Uterus (tissue), 2 donors: ENCODE results near the gene TIGD2.

Experiments used
- POLR2A ChIP-seq, 2 donors: fragments of 450-650 bp; IDR thresholded peaks; one replicate each; pipeline ENCODE4 v1.6.1; 2016; ENCODE audit warnings: antibody characterized with exemption in 2 of 2, mild to moderate bottlenecking in 1 of 2, moderate library complexity in 1 of 2
- TF ChIP-seq, protein P1 (sequence below), 4 experiments: fragments of 200-600 bp in 2 of 4; fragments of 450-650 bp in 2 of 4; sonication (generic) in 2 of 4; IDR thresholded peaks; one replicate each; pipeline ENCODE4 v1.5.1; 2016 to 2019; ENCODE audit warnings: antibody characterized with exemption in 4 of 4, mild to moderate bottlenecking in 2 of 4, moderate library complexity in 1 of 4

DNA sequence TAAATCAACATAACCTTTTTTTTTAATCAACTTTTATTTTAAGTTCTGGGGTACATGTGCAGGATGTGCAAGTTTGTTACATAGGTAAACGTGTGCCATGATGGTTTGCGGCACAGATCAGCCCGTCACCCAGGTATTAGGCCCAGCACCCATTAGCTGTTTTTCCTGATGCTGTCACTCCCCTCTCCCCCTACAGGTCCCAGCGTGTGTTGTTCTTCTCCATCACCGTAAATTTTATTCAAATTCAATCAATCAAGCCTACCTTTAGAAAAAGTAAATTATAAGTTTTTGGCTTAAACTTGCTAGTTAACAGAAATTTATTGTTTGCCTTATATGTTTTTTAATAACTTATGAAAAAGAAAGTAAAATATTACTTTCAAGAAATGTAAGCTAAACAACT, 25.9 kb downstream of the TIGD2 start:
- TF ChIP-seq, protein P1, sequence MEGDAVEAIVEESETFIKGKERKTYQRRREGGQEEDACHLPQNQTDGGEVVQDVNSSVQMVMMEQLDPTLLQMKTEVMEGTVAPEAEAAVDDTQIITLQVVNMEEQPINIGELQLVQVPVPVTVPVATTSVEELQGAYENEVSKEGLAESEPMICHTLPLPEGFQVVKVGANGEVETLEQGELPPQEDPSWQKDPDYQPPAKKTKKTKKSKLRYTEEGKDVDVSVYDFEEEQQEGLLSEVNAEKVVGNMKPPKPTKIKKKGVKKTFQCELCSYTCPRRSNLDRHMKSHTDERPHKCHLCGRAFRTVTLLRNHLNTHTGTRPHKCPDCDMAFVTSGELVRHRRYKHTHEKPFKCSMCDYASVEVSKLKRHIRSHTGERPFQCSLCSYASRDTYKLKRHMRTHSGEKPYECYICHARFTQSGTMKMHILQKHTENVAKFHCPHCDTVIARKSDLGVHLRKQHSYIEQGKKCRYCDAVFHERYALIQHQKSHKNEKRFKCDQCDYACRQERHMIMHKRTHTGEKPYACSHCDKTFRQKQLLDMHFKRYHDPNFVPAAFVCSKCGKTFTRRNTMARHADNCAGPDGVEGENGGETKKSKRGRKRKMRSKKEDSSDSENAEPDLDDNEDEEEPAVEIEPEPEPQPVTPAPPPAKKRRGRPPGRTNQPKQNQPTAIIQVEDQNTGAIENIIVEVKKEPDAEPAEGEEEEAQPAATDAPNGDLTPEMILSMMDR (IDR thresholded peaks at IDR 0.05), result no peak
- TF ChIP-seq POLR2A (IDR thresholded peaks at IDR 0.05), result no peak
